ENCODE data around the gene RNF115.
"Not testable (repeated sequence)": the region's sequence is repeated elsewhere in the genome, so short reads cannot be mapped to it uniquely, and the experiment has no call there.

RNF115 gene

DNA sequence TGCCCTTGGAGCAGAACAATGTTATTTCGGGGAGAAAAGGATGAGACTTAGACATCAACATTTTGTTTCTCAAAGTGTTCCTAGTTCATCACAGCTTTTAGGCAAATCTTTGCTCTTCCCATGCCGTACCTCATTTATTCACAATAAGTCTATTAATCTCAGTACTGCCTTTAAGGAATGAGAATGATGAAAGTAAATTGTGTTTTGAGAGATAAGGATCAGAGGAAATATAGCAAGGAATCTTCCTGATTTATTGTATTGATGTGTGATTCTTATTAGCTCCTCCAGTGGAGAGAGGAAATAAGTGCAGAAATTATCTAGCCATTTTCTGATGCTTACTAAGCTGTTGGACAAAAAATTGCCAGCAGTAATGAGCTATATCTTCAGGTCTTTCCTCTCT, 2.1 kb upstream of the RNF115 start:
- no peak for DNase-seq

GRCh38 chr1:145824499-145824842, 576 bp upstream of the RNF115 start:
- no peak for DNase-seq

- not testable (repeated sequence) for DNase-seq
Observed at GRCh38 chr1:145822779-145823331, 1.0 kb downstream of the RNF115 start.

- not testable (repeated sequence) for DNase-seq
Observed at GRCh38 chr1:145818095-145818494, 5.8 kb downstream of the RNF115 start.

- not testable (repeated sequence) for DNase-seq
Observed at GRCh38 chr1:145812977-145813810, 10.7 kb downstream of the RNF115 start.

GRCh38 chr1:145806844-145807243, 17.1 kb downstream of the RNF115 start:
- no peak for DNase-seq

GRCh38 chr1:145806408-145806807, 17.5 kb downstream of the RNF115 start:
- DNase-seq = no peak

- DNase-seq = no peak
Observed at GRCh38 chr1:145805057-145805456, 18.8 kb downstream of the RNF115 start.

DNA sequence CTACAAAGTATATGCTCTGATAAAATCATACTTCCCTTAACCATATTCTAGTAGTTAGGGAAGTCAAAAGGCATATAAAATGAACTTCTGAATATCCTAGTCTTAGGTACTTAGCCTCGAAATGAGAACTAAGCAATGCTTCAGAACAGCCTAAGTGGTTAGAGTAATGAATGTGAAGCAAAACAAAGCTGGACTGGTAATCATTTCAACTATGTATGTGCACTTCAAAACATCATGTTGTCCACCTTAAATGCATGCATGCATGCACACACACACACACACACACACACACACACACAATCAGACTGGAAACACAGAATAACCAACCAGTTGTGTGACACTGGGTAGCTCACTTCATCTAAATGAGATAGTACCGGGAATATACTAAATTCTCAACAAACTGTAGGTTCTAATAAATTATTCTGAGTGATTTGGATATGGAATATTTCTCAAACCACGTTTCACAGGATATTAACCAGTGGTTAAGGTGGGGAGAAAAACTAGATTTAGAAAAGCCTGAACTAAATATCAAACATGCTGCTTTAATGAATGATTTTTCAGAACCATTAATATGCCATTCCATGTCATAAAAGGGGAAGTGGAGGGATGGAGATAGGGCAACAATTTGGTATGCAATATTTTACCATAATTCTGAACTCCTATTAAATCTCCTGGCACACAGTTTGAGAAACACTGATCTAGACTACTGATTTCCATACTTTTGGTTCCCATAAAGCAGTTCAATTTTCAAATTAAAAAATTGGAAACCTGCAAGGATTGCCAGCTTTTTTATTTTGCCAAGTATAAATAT, 19.5 kb downstream of the RNF115 start:
- DNase-seq = no peak

GRCh38 chr1:145799806-145800205, 24.1 kb downstream of the RNF115 start:
- no peak for DNase-seq

DNA sequence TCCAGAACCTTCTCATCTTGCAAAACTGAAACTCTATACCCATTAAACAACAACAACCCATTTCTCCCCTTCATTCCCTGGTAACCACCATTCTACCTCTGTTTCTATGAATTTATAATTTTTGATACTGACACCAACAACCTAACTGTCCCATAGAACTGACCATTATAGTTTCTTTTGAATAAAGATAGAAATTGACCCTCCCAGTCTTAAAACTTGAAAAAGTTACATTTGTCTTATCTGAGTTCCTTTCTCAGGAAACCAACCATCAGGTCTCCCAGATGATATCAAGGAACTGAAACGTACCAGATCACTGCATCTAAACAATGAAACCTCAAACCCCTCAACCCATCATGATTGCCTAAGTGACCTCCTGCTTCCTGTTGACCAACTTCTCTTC, 27.1 kb downstream of the RNF115 start:
- no peak for DNase-seq

- DNase-seq = no peak
Observed at GRCh38 chr1:145795257-145795881, 28.5 kb downstream of the RNF115 start.

DNA sequence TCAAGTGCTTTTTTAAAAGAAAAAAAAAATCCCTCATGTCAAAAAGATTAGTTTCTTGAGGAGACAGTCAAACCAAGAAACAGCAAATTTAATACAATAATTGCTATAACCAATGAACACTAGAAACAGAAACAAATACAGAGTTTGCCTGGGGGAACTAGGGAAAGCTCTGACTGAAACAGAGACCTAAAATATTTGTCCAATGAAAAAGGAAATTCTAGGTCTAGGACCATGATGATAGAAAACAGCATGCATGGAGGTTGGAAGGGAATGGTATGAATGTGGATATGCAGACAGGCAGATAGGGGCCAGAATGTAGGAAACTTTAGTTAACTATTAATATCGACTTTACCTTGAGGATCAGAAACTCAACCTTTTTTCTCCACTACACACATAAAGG, 31.4 kb downstream of the RNF115 start:
- no peak for DNase-seq

GRCh38 chr1:145791860-145792259, 32.0 kb downstream of the RNF115 start:
- DNase-seq = not testable (repeated sequence)

DNA sequence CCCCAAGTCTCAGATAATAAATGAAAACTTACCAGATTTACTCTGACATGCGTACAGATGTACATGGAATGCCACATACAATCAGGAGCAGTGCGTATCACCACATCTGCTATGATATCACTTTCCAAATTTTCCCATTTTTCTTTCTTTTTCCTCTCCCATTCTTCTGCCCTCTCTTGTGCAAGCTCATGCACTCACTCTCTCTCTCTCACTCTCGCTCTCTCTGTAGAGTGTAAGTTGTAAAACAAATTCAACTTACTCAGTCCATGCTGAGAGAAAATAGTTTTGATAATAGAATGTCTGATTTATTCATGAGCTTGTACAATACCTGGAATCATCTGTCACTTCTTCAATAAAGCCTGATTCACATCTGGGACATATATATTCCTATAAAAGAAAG, 35.3 kb downstream of the RNF115 start:
- DNase-seq = no peak

DNA sequence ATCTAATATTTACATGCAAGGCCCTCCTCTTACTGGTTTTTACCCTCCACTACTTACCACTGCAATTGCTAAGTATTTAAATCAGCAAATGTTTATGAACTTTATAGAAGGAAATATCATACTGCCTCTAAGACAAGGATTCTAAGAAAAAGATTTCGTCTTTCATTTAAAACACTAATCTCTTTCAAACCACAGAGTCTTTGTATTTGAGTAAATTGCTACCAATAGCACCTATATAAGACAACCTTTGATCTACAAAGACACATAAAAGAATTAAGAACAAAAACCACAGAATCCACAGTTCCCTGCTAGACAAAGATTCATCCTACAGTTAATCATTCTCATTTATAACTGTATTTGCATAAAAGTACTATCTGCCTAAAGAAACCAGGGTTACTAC, 37.6 kb downstream of the RNF115 start:
- no peak for DNase-seq

DNA sequence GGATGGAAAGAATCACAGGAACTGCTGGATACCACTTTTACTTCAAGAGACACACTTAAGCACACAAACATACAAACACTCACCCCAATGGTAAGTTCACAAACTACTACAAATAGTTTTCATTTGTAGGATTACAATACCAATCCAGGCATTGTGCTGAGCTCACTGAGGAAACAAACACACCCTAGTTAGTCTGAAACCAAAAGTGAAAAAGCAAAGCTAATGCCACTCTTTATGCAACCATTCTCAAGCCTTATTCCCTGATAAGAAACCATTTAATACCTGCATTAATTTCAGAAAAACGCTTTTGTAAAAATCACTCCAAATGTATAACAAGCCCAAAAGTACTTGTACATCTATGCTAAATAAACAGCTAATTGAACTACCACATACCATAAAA, 38.3 kb downstream of the RNF115 start:
- DNase-seq = no peak

GRCh38 chr1:145784409-145784808, 39.5 kb downstream of the RNF115 start:
- DNase-seq = no peak

GRCh38 chr1:145782272-145783099, 41.4 kb downstream of the RNF115 start:
- no peak for DNase-seq

DNA sequence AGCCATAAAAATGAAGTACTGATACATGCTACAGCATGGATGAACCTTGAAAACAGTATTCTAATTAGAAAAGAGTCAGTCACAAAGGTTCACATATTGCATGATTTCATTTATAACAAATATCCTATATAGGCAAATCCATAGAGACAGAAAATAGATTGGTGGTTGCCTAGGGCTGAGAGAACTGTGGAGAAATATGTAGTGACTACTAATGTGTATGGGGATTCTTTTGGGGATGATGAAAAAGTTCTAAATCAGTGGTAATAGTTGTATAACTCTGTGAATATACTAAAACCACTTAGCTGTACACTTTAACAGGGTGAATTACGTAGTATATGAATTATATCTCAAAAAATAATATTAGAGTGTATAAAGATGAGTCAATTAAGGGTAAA, 45.8 kb downstream of the RNF115 start:
- DNase-seq = no peak

GRCh38 chr1:145777357-145778145, 46.3 kb downstream of the RNF115 start:
- no peak for DNase-seq

GRCh38 chr1:145773423-145773822, 50.5 kb downstream of the RNF115 start:
- no peak for DNase-seq
